ENCODE measurements around the gene WDR36. TPM values are rescaled to one million over a fixed set of nuclear protein-coding genes. Genes with fewer than 3 reads are reported as not detected.

Gene WDR36
- total RNA-seq, 4 donors from 2014 or later: 18.7 to 30.7 (median 25.0) TPM

DNA sequence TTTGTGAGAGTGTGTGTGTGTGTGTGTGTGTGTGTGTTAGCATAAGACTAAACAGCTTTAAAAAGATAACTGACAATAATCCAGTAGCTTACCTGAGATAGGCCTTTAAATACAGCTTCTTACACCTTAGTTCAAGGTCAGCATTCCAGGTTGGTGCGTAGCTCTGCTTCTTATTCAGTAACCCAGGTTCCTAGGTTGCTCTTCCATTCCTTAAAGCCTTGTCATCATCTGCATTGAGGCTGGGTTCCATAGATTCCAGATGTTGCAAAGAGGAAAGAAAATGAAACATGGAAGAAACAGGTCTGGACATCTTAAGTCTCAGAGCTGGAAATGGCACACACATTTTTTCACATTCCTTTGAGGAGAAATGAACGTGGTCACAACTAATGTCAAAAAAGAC lies 78.1 kb downstream of the WDR36 start:
- Histone ChIP-seq H3K27me3 (no peaks in the 10 kb centered on the region), H3K36me3 (no peaks in the 10 kb centered on the region), H3K27ac (no peak overlapping the region), H3K4me1 (no peaks in the 10 kb centered on the region), H3K9me3 (no peaks in the 10 kb centered on the region), H3K4me3 (no peak overlapping the region)
- WGBS, 2 donors (ENCODE audit: low coverage in 1 of 2): 74 to 75% methylated on average over 2 of the region's 2 CpGs
- TF ChIP-seq POLR2A (IDR thresholded peaks at IDR 0.05): no peak
- TF ChIP-seq EP300 (IDR thresholded peaks at IDR 0.05): no peak
- no peak for TF ChIP-seq CTCF (IDR thresholded peaks at IDR 0.05)
- TF ChIP-seq POLR2AphosphoS5 (IDR thresholded peaks at IDR 0.05): no peak
- ATAC-seq: no peak

DNA sequence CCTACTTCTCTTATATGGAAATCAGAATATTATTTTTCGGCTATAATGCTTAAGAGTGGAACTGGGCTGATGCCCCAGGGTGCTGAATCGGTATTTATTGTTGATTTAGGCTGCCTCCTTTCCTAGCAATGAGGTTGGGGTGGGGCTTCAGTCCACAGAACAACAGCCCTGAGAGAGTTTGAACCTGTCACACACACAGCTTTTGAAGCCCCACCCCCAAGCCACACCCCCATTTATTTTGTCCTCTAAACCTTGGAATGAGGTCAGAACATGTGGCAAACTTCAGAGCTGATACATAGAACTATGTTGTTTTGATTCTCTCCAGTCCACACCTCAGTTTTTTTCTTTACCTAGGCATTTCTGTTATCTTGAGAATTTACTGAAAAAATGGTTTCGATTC lies 80.4 kb downstream of the WDR36 start:
- ATAC-seq: no peak
- H3K27me3 ChIP-seq: no peaks in the 10 kb centered on the region
- H3K27ac ChIP-seq: no peak overlapping the region
- TF ChIP-seq POLR2A (IDR thresholded peaks at IDR 0.05) (no peak), POLR2AphosphoS5 (IDR thresholded peaks at IDR 0.05) (no peak), CTCF (IDR thresholded peaks at IDR 0.05) (no peak), EP300 (IDR thresholded peaks at IDR 0.05) (no peak)
- H3K36me3 ChIP-seq: no peaks in the 10 kb centered on the region
- WGBS, 2 donors (ENCODE audit: low coverage in 1 of 2): 63 to 66% methylated on average over 3 of the region's 3 CpGs
- H3K4me1 ChIP-seq: no peaks in the 10 kb centered on the region
- no peak overlapping the region for H3K4me3 ChIP-seq
- H3K9me3 ChIP-seq: no peaks in the 10 kb centered on the region

GRCh38 chr5:111173476-111173875 lies 81.3 kb downstream of the WDR36 start:
- TF ChIP-seq POLR2A (IDR thresholded peaks at IDR 0.05): no peak
- TF ChIP-seq CTCF (IDR thresholded peaks at IDR 0.05): no peak
- no peak for TF ChIP-seq POLR2AphosphoS5 (IDR thresholded peaks at IDR 0.05)
- TF ChIP-seq EP300 (IDR thresholded peaks at IDR 0.05): no peak
- Histone ChIP-seq H3K36me3 (no peaks in the 10 kb centered on the region), H3K27me3 (no peaks in the 10 kb centered on the region), H3K27ac (no peak overlapping the region), H3K4me1 (no peaks in the 10 kb centered on the region), H3K4me3 (no peak overlapping the region), H3K9me3 (no peaks in the 10 kb centered on the region)
- WGBS, 2 donors (ENCODE audit: low coverage in 1 of 2): 44 to 52% methylated on average over 1 to 2 of the region's 2 CpGs
- no peak for ATAC-seq

Other genes with a start within 250 kb of the WDR36 start
- gene TSLP, start 20.6 kb upstream of the WDR36 start, total RNA-seq: 1 to 10 TPM in 3 of 4 donors, under 1 TPM in 1; 0.96 to 3.6 (median 1.7) TPM
- 1 to 10 TPM in 3 of 4 donors, under 1 TPM in 1; 0.16 to 5.0 (median 4.4) TPM for gene CAMK4, start 132.0 kb downstream of the WDR36 start, total RNA-seq

Data from gastroesophageal sphincter (tissue), 4 donors.